ENCODE data around the gene HPDL. TPM values are rescaled to one million over a fixed set of nuclear protein-coding genes. Genes with fewer than 3 reads are reported as not detected.
A peak's percentile ranks its signal among the peaks of the same experiment; 100 is the strongest.
"Not testable (repeated sequence)": the region's sequence is repeated elsewhere in the genome, so short reads cannot be mapped to it uniquely, and the experiment has no call there.

The HPDL gene
- polyA plus RNA-seq (ENCODE audit: insufficient read length in 10 of 10), result 1 to 10 TPM; 1.1 to 2.2 (median 1.6) TPM
- long read RNA-seq, donor 1, partial matches to known transcripts, result 0 of 1 reads
- long read RNA-seq, donor 1, other reads (novel, unspliced or antisense), result 0 of 1 reads
- long read RNA-seq, donor 2, result 0 reads
- long read RNA-seq, donor 3, result 0 reads
- long read RNA-seq, donor 4, result 0 reads
- long read RNA-seq, donor 5, partial matches to known transcripts, result 0 of 2 reads
- long read RNA-seq, donor 5, other reads (novel, unspliced or antisense), result 0 of 2 reads
- long read RNA-seq, donor 6, partial matches to known transcripts, result 0 of 3 reads
- long read RNA-seq, donor 6, other reads (novel, unspliced or antisense), result 0 of 3 reads
- long read RNA-seq, donor 7, partial matches to known transcripts, result 0 of 1 reads
- long read RNA-seq, donor 7, other reads (novel, unspliced or antisense), result 0 of 1 reads
- long read RNA-seq, donor 8, partial matches to known transcripts, result 0 of 4 reads
- long read RNA-seq, donor 8, other reads (novel, unspliced or antisense), result 0 of 4 reads
- long read RNA-seq, donor 9, partial matches to known transcripts, result 0 of 1 reads
- long read RNA-seq, donor 9, other reads (novel, unspliced or antisense), result 0 of 1 reads

GRCh38 chr1:45326627-45327623 lies at the start of gene HPDL:
TSS of gene HPDL (plus strand) at chr1:45326895. CDS start at chr1:45327149, 254 bp downstream.
- peak; percentile 46 to 90 (median 81) for DNase-seq

DNA sequence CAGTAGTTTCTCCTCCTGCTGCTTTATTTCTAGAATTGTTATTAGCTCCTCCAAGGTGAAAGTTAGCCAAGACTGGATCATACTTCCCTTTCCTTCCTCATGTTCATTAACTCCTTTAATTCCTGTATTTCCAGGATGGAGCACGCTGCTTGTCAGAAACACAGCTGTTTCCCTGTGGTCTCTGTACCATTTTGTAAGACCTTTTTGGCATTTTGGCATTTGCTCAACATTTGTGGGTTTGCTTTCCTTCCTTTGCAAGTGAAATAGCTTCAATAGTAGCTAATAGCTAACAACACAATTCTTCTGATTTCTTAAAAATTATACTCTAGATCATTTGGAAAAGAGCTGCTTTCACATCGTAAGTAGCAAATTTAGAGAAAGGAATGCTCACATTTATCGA lies 44.3 kb upstream of the HPDL start:
- no peak for DNase-seq

DNA sequence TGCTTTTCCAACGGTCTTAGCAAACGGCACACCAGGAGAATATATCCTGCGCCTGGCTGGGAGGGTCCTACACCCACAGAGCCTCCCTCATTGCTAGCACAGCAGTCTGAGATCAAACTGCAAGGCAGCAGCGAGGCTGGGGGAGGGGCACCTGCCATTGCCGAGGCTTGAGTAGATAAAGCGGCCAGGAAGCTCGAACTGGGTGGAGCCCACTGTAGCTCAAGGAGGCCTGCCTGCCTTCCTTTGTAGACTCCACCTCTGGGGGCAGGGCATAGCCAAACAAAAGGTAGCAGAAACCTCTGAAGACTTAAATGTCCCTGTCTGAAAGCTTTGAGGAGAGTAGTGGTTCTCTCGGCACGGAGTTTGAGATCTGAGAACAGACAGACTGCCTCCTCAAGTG lies 41.8 kb upstream of the HPDL start:
- not testable (repeated sequence) for DNase-seq

DNA sequence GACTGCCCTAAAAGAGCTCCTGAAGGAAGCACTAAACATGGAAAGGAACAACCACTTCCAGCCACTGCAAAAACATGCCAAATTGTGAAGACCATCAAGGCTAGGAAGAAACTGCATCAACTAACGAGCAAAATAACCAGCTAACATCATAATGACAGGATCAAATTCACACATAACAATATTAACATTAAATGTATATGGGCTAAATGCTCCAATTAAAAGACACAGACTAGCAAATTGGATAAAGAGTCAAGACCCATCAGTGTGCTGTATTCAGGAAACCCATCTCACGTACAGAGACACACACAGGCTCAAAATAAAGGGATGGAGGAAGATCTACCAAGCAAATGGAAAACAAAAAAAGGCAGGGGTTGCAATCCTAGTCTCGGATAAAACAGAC lies 40.2 kb upstream of the HPDL start:
- not testable (repeated sequence) for DNase-seq

DNA sequence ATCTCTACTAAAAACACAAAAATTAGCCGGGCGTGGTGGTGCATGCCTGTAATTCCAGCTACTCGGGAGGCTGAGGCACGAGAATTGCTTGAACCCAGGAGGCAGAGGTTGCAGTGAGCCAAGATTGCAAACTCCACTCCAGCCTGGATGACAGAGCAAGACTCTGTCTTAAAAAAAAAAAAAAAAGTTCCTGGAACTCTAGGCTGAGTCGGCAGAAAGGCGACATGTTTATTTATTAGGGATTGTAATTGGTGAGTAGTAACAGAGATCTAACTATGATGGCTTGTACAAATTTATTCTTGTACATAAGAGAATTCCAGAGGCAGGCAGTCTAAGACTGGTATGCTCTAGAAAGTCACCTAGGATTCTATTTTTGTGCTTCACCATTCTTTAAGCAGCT lies 35.7 kb upstream of the HPDL start:
- DNase-seq, result not testable (repeated sequence)

- no peak for DNase-seq
Observed at GRCh38 chr1:45291716-45292115, 35.0 kb upstream of the HPDL start.

DNA sequence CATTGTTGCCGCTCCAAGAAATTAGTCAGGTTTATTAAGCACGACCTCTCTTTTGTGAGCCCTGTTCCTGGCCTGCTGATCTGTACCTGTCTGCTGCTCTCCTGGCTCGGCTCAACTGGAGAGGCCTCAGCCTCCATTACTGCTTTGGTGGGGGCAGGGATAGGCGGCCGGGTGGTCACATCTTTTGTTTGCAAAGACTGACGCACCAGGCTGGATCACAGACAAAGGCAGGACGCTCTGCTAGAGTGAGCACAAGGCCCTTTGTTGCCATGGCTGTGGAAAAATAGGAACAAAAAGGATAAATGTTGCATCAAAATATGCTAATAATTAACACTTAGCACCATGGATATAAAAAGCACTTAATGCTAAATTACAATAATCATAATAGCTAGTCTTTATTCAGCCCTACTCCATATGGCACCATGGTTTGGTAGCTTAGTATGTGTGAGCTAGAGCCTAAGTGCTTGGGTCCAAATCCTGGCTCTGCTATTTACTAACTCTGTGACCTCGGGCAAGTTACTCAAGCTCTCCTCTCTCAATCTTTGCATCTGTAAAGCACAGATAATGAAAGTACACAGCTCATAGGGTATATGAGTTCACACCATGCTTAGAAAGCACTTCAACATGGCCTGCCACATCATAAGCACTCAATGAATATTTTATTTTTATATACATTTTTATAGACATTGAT lies 28.9 kb upstream of the HPDL start:
- no peak for DNase-seq

GRCh38 chr1:45299296-45299695 lies 27.4 kb upstream of the HPDL start:
- DNase-seq, result no peak

- DNase-seq, result peak; percentile 61 to 83 (median 75)
Observed at GRCh38 chr1:45299981-45300668, 26.6 kb upstream of the HPDL start.

DNA sequence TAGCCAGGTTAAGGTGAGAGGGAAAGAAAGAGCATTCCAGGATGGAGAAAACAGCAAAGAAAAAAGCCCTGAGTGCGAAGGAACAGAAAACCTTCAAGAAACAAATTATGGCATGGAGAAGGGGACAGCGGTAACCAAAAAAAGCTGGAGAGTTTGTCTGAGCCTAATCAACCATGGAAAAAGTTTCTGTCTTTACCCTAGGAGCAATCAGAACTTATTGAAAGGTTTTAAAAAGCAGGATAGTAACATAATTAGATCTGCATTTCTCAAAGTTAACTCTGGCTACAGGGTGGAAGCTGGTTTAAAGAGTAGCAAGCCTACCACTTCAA lies 26.1 kb upstream of the HPDL start:
- DNase-seq, result no peak

GRCh38 chr1:45302505-45303150 lies 24.1 kb upstream of the HPDL start:
- no peak for DNase-seq

- DNase-seq, result peak; percentile 97 to 99 (median 98)
Observed at GRCh38 chr1:45303520-45304310, 23.0 kb upstream of the HPDL start.

DNA sequence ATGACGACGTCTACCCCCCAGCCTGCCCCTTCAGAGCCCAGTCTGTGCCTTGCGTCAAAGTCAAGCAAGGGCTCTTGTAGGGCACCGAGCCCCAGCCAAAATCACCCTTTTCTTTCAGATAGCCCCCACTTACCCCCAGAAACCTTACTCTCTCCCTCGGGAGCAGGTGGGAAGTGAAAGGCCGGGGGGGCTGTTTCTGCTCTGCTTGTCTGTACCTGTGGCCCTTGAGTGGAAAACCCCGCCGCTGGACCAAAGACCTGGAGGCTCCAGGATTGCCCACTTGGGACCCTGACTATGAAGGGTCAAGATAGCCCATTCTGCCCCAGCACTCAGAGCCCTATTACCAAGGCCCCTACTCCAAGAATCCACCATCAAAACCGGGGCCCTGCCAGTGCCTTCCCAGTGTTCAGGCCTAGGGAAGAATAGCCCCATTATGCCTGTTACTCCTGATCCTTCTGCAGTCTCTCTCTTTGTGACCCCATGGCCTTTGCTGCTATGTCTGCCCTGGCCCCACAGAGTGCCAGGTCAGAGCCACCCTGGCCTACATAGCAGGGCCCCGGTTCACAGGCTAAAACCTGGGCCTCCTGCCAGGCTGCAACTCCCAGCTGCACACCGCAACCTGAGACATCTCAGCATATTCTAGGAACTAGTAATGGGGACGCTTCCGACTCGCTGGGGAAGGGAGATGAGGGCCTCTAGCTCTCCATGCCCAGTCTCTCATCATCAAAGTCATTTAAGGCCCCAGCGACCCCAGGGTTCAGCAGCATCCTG lies 22.2 kb upstream of the HPDL start:
- DNase-seq, result peak in 2 of 3 donors; percentile 36 to 50

DNA sequence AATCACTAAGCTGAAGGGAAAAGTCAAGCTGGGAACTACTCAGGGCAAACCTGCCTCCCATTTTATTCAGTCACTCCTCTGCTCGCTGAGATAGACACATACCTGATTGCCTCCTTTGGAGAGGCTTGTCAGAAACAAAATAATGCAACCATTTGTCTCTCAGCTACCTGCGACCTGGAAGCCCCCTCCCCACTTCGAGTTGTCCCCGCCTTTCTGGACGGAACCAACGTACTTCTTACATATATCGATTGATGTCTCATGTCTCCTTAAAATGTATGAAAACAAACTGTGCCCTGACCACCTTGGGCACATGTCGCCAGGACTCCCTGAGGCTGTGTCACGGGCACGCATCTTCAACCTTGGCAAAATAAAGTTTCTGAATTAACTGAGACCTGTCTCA lies 21.5 kb upstream of the HPDL start:
- DNase-seq, result no peak

- no peak for DNase-seq
Observed at GRCh38 chr1:45306319-45306718, 20.4 kb upstream of the HPDL start.

GRCh38 chr1:45306905-45307304 lies 19.8 kb upstream of the HPDL start:
- DNase-seq, result no peak

- no peak for DNase-seq
Observed at GRCh38 chr1:45314266-45314665, 12.4 kb upstream of the HPDL start.

GRCh38 chr1:45317166-45317565 lies 9.5 kb upstream of the HPDL start:
- no peak for DNase-seq

GRCh38 chr1:45319761-45320160 lies 6.9 kb upstream of the HPDL start:
- no peak for DNase-seq
